PC-3 (cell line): ENCODE measurements around the gene LCP1. TPM values are rescaled to one million over a fixed set of nuclear protein-coding genes. Genes with fewer than 3 reads are reported as not detected.
A peak's percentile ranks its signal among the peaks of the same experiment; 100 is the strongest.

ENCODE experiments used
- ATAC-seq: fragments of 200-7000 bp; cut with Tn5 transposase; 2 replicates; pipeline ENCODE4 v1.9.1; 2020; ENCODE audit warnings: mild to moderate bottlenecking, moderate library complexity
- BruUV-seq: library from RNA; stranded (reverse); fragments of 400-500 nt; replicated peaks from 2 replicates; lab custom pipeline; 2021; lab: Mats Ljungman, UMichigan
- CTCF ChIA-PET: fragments of 300-600 bp; sonication (Branson Sonifier 250); formaldehyde crosslinking; loops from one replicate; lab custom pipeline; 2022; ENCODE audit warnings: antibody characterized with exemption; lab: Charles Lee
- POLR2A ChIA-PET: fragments of 300-600 bp; sonication (Branson Sonifier 250); formaldehyde crosslinking; loops from one replicate; lab custom pipeline; 2022; ENCODE audit warnings: antibody characterized with exemption; ENCODE audit not compliant: unreplicated experiment; lab: Charles Lee
- DNase-seq: peaks from one replicate; pipeline ENCODE4 v3.0.0-alpha.2; 2015
- H2AFZ ChIP-seq: fragments of 300-600 bp; sonication (generic); 2 replicates; pipeline ENCODE4 v1.6.0; 2016; ENCODE audit warnings: antibody characterized with exemption, low read length
- H3F3A ChIP-seq: fragments of 300-600 bp; sonication (generic); one replicate; pipeline ENCODE4 v1.6.0; 2017; ENCODE audit warnings: antibody characterized with exemption, low read length, control low read depth, mild to moderate bottlenecking; ENCODE audit not compliant: unreplicated experiment
- H3K27ac ChIP-seq: fragments of 300-600 bp; sonication (generic); 2 replicates; pipeline ENCODE4 v1.5.1; 2016; ENCODE audit warnings: mild to moderate bottlenecking, low read length
- H3K27me3 ChIP-seq: fragments of 300-600 bp; sonication (generic); 2 replicates; pipeline ENCODE4 v1.6.1; 2016; ENCODE audit warnings: low read length, mixed read lengths
- H3K36me3 ChIP-seq: fragments of 300-600 bp; sonication (generic); 2 replicates; pipeline ENCODE4 v1.6.1; 2016; ENCODE audit warnings: low read depth, mixed run types, low read length, mixed read lengths
- H3K4me1 ChIP-seq: fragments of 300-600 bp; sonication (generic); 2 replicates; pipeline ENCODE4 v1.5.1; 2016; ENCODE audit warnings: low read length; ENCODE audit not compliant: insufficient read depth
- H3K4me2 ChIP-seq: fragments of 300-600 bp; sonication (generic); 2 replicates; pipeline ENCODE4 v1.6.0; 2016; ENCODE audit warnings: low read length
- H3K4me3 ChIP-seq: fragments of 300-600 bp; sonication (generic); 2 replicates; pipeline ENCODE4 v1.5.1; 2016; ENCODE audit warnings: mild to moderate bottlenecking, low read length, mixed read lengths
- H3K79me2 ChIP-seq: fragments of 300-600 bp; sonication (generic); 2 replicates; pipeline ENCODE4 v1.6.1; 2017; ENCODE audit warnings: low read length, mixed read lengths
- H3K9ac ChIP-seq: fragments of 300-600 bp; sonication (generic); 2 replicates; pipeline ENCODE4 v1.6.0; 2016; ENCODE audit warnings: mild to moderate bottlenecking, low read length
- H3K9me2 ChIP-seq: fragments of 300-600 bp; sonication (generic); replicated peaks from 2 replicates; pipeline ENCODE4 v1.6.1; 2016; ENCODE audit warnings: mixed run types, low read length, mixed read lengths
- H3K9me3 ChIP-seq: fragments of 300-600 bp; sonication (generic); 2 replicates; pipeline ENCODE4 v1.6.1; 2016; ENCODE audit warnings: low read length, mixed read lengths
- H4K20me1 ChIP-seq: fragments of 300-600 bp; sonication (generic); 2 replicates; pipeline ENCODE4 v1.6.1; 2016; ENCODE audit warnings: low read length, mixed read lengths
- CTCF ChIP-seq: fragments of 300-600 bp; sonication (generic); conservative IDR thresholded peaks from 2 replicates; pipeline ENCODE4 v1.5.1; 2017; ENCODE audit warnings: antibody characterized with exemption, low read depth, mild to moderate bottlenecking, low read length
- EZH2 ChIP-seq: fragments of 300-600 bp; sonication (generic); IDR thresholded peaks from one replicate; pipeline ENCODE4 v1.6.1; 2017; ENCODE audit warnings: antibody characterized with exemption, mild to moderate bottlenecking, low read length; ENCODE audit not compliant: unreplicated experiment
- EZH2phosphoT487 ChIP-seq: fragments of 300-600 bp; sonication (generic); IDR thresholded peaks from 2 replicates; pipeline ENCODE4 v1.6.1; 2018; ENCODE audit warnings: mild to moderate bottlenecking, antibody characterized with exemption, low read length, borderline replicate concordance
- intact Hi-C: fragments of 100-400 bp; cut with micrococcal nuclease; formaldehyde crosslinking; loops from 2 replicates; pipeline ENCODE4 v1.9.0; 2023
- total RNA-seq: library from RNA; depleted of rRNA; stranded (reverse); fragments of >200 nt; gene quantifications from 2 replicates; pipeline ENCODE4 v1.2.3, GENCODE V29; 2014

Gene LCP1
- total RNA-seq, 1 experiment from 2014 or later: 143 TPM

GRCh38 chr13:46116653-46117502, 65.1 kb downstream of the LCP1 start:
- TF ChIP-seq CTCF (no peak), EZH2phosphoT487 (no peak), EZH2 (no peak)
- H3K9me3 ChIP-seq: no peaks in the 10 kb centered on the region
- no peak overlapping the region for H3K4me2 ChIP-seq
- DNase-seq: no peak
- no peak overlapping the region for H3K9ac ChIP-seq
- no peak overlapping the region for H3K27ac ChIP-seq
- intact Hi-C loops: no loop called here
- H3K27me3 ChIP-seq: no peaks in the 10 kb centered on the region
- no peaks in the 10 kb centered on the region for H4K20me1 ChIP-seq
- peaks cover 4% of the 10 kb centered on the region; the same call in 1 of the 2 replicates for H3K4me1 ChIP-seq
- no TSS peak for BruUV-seq
- H3K79me2 ChIP-seq: no peaks in the 10 kb centered on the region
- no peak for ATAC-seq
- no peak overlapping the region for H3K4me3 ChIP-seq
- ChIA-PET POLR2A (no interaction called here), CTCF (no interaction called here)
- H3K9me2 ChIP-seq: no peaks in the 10 kb centered on the region
- no peaks in the 10 kb centered on the region for H3K36me3 ChIP-seq
- no peak overlapping the region for H2AFZ ChIP-seq
- H3F3A ChIP-seq: no peaks in the 10 kb centered on the region

- Histone ChIP-seq H3K79me2 (no peaks in the 10 kb centered on the region), H3K4me1 (no peaks in the 10 kb centered on the region), H3F3A (no peaks in the 10 kb centered on the region), H3K36me3 (no peaks in the 10 kb centered on the region), H3K9ac (no peak overlapping the region), H3K9me3 (no peaks in the 10 kb centered on the region), H3K27ac (no peak overlapping the region), H3K4me2 (no peak overlapping the region), H4K20me1 (no peaks in the 10 kb centered on the region), H3K9me2 (no peaks in the 10 kb centered on the region), H3K4me3 (no peak overlapping the region), H2AFZ (no peak overlapping the region), H3K27me3 (no peaks in the 10 kb centered on the region)
- ChIA-PET CTCF (no interaction called here), POLR2A (no interaction called here)
- TF ChIP-seq CTCF: no peak
- TF ChIP-seq EZH2phosphoT487: no peak
- TF ChIP-seq EZH2: no peak
- ATAC-seq (no peak), DNase-seq (no peak)
- no TSS peak for BruUV-seq
- intact Hi-C loops: no loop called here
Observed at GRCh38 chr13:46114613-46115012, 67.4 kb downstream of the LCP1 start.

GRCh38 chr13:46113596-46113995, 68.4 kb downstream of the LCP1 start:
- H3K4me3 ChIP-seq: no peak overlapping the region
- CTCF ChIA-PET: no interaction called here
- POLR2A ChIA-PET: no interaction called here
- no peak overlapping the region for H3K9ac ChIP-seq
- H3K36me3 ChIP-seq: no peaks in the 10 kb centered on the region
- no TSS peak for BruUV-seq
- no peaks in the 10 kb centered on the region for H3K9me2 ChIP-seq
- TF ChIP-seq EZH2phosphoT487 (no peak), CTCF (no peak), EZH2 (no peak)
- H3K9me3 ChIP-seq: no peaks in the 10 kb centered on the region
- ATAC-seq (peak; percentile 68), DNase-seq (peak; percentile 33)
- H3K79me2 ChIP-seq: no peaks in the 10 kb centered on the region
- intact Hi-C loops: no loop called here
- no peak overlapping the region for H3K27ac ChIP-seq
- H4K20me1 ChIP-seq: no peaks in the 10 kb centered on the region
- no peak overlapping the region for H3K4me2 ChIP-seq
- no peaks in the 10 kb centered on the region for H3K27me3 ChIP-seq
- H2AFZ ChIP-seq: no peak overlapping the region
- no peaks in the 10 kb centered on the region for H3K4me1 ChIP-seq
- H3F3A ChIP-seq: no peaks in the 10 kb centered on the region
